BE2C (cell line): ENCODE results near the gene TPM1.

Source experiments
- DNase-seq: peaks from one replicate; pipeline ENCODE4 v3.0.0-alpha.2; 2020
- H3K27me3 ChIP-seq: fragments of 250-450 bp; sonication (Bioruptor Pico); 2 replicates; pipeline ENCODE4 v1.5.1; 2020; ENCODE audit warnings: mild to moderate bottlenecking
- H3K36me3 ChIP-seq: fragments of 250-450 bp; sonication (Bioruptor Pico); 2 replicates; pipeline ENCODE4 v1.5.1; 2020; ENCODE audit warnings: mild to moderate bottlenecking
- H3K4me1 ChIP-seq: fragments of 250-450 bp; sonication (Bioruptor Pico); 2 replicates; pipeline ENCODE4 v1.5.1; 2020
- H3K4me3 ChIP-seq: 2 replicates; pipeline ENCODE4 v1.5.1; 2011; ENCODE audit warnings: low read depth, low read length
- H3K9me3 ChIP-seq: fragments of 250-450 bp; sonication (Bioruptor Pico); 2 replicates; pipeline ENCODE4 v1.5.1; 2020
- CTCF ChIP-seq: IDR thresholded peaks from 2 replicates; pipeline ENCODE4 v1.5.1; 2012; ENCODE audit warnings: mild to moderate bottlenecking, low read depth, low read length

The TPM1 gene

DNA sequence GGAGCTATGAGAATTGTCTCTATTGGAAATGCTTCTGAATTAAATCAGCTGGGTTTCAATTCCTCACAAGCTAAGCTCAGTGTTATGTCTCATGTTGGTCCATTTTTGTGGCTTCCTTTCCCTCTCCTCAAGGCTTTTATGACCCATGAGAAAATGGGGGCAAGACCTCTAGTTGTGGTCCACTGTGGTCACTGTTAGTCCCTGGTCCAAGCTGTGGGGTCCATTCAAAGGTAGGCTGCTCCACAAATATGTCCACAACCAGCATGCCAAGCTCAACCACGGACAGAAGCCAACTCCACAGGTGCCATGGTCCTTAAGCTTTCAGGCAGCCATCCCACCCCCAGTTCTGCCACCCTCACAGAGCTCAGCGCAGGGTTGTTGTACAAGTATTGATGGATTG lies 14.9 kb upstream of the TPM1 start:
- TF ChIP-seq CTCF, result no peak
- H3K4me3 ChIP-seq, result no peak overlapping the region

DNA sequence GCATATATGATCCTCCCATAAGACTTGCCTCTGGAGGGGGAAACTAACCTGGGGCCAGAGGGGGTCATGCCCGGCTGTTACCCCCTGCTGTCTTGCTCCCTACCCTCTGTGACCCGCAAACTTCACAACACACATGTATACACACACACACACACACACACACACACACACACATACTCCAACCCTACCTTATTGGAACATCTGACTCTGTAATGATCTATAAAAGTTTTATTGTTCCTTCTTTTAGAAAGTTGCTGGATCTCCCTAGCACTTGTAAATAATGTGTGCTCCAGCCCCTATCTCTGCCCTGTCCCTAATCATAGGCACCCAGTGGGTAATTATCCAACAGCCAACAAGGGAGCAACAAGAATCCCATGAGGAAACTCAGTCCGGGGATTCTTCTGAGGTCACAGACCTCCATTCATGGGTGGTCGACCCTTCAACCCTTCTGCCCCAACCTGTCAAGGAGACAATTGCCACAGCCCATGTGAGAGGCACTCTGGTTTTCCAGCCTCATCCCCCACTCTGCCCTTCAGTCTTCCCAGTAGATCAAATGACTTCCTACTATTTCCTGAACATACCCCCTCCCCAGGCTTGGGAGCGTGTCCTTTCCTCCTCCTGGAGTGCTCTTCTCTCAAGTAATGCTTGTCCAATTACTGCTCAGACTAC lies 14.0 kb upstream of the TPM1 start:
- Histone ChIP-seq H3K27me3 (no peaks in the 10 kb centered on the region), H3K4me1 (no peaks in the 10 kb centered on the region), H3K36me3 (no peaks in the 10 kb centered on the region), H3K9me3 (no peaks in the 10 kb centered on the region), H3K4me3 (no peak overlapping the region)
- no peak for TF ChIP-seq CTCF
- no peak for DNase-seq

More for the DNA sequence above, 14.9 kb upstream of the TPM1 start:
- H3K9me3 ChIP-seq, result no peaks in the 10 kb centered on the region
- no peaks in the 10 kb centered on the region for H3K36me3 ChIP-seq
- no peaks in the 10 kb centered on the region for H3K4me1 ChIP-seq
- no peaks in the 10 kb centered on the region for H3K27me3 ChIP-seq
- no peak for DNase-seq

- Histone ChIP-seq H3K4me1 (no peaks in the 10 kb centered on the region), H3K36me3 (no peaks in the 10 kb centered on the region), H3K9me3 (no peaks in the 10 kb centered on the region), H3K27me3 (no peaks in the 10 kb centered on the region), H3K4me3 (no peak overlapping the region)
- no peak for DNase-seq
- TF ChIP-seq CTCF, result no peak
These were observed 12.9 kb upstream of the TPM1 start for GRCh38 chr15:63029676-63030075.

GRCh38 chr15:63030101-63030551 lies 12.4 kb upstream of the TPM1 start:
- no peak for DNase-seq
- H3K4me3 ChIP-seq, result no peak overlapping the region
- H3K9me3 ChIP-seq, result no peaks in the 10 kb centered on the region
- no peaks in the 10 kb centered on the region for H3K4me1 ChIP-seq
- no peaks in the 10 kb centered on the region for H3K36me3 ChIP-seq
- no peak for TF ChIP-seq CTCF
- H3K27me3 ChIP-seq, result no peaks in the 10 kb centered on the region

DNA sequence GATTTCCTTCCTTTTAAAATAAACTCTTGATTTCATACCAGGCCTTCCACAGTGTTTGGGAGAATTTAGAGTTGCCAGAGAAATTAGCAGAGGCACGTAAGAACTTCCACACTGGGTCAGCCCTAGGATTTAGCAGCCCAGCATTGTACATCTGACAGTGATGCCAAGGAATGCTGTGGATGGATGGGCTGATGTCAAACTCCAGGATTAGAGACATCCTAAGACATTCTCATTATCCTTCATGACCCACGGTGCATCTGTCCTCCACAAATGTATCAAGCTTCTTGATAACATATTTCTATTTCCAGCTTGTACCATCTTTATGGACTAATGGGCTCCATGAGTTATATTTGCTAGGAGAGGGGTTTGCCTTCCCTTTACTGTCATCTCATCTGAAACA lies 8.0 kb upstream of the TPM1 start:
- TF ChIP-seq CTCF, result no peak
- H3K4me3 ChIP-seq, result no peak overlapping the region
- H3K27me3 ChIP-seq, result no peaks in the 10 kb centered on the region
- no peak for DNase-seq
- no peaks in the 10 kb centered on the region for H3K4me1 ChIP-seq
- no peaks in the 10 kb centered on the region for H3K9me3 ChIP-seq
- no peaks in the 10 kb centered on the region for H3K36me3 ChIP-seq

DNA sequence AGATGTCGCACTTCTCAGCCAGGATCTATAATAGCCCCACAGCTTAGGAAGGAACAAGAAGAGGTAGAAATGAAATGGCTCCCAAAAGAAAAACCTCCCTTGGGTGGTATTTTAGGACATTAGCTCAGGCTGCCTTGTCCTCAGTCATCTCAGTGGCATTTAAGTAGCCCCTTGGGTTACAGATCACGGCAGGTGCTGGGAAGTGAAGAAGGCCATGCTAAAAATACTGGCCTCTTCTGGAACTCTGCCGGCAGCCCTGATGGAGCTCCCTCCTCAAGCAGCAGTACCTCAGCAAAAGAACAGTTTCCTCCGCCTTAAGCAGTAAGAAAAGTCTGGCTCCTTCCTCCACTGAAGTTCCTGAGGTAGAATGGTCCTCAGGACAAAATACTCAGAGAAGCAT lies 7.3 kb upstream of the TPM1 start:
- no peaks in the 10 kb centered on the region for H3K9me3 ChIP-seq
- TF ChIP-seq CTCF, result no peak
- no peak for DNase-seq
- no peak overlapping the region for H3K4me3 ChIP-seq
- H3K27me3 ChIP-seq, result no peaks in the 10 kb centered on the region
- H3K36me3 ChIP-seq, result no peaks in the 10 kb centered on the region
- no peaks in the 10 kb centered on the region for H3K4me1 ChIP-seq
